Kidney epithelial cell (primary cell): ENCODE results near the gene EMILIN2. TPM values are rescaled to one million over a fixed set of nuclear protein-coding genes. Genes with fewer than 3 reads are reported as not detected.

Source experiments
- DNase-seq: peaks from one replicate; pipeline ENCODE4 v3.0.0-alpha.2; 2010; ENCODE audit warnings: low read depth
- H3K27me3 ChIP-seq: 2 replicates; pipeline ENCODE4 v1.6.0; 2011; ENCODE audit warnings: low read length; ENCODE audit not compliant: control insufficient read depth, insufficient read depth
- H3K36me3 ChIP-seq: 2 replicates; pipeline ENCODE4 v1.5.1; 2011; ENCODE audit warnings: low read length; ENCODE audit not compliant: control insufficient read depth, insufficient read depth
- H3K4me3 ChIP-seq: 2 replicates; pipeline ENCODE4 v1.5.1; 2011; ENCODE audit warnings: low read depth, mild to moderate bottlenecking, control low read depth, low read length
- CTCF ChIP-seq: IDR thresholded peaks from 2 replicates; pipeline ENCODE4 v1.5.1; 2011; ENCODE audit warnings: mild to moderate bottlenecking, moderate library complexity, low read length, control low read depth, inconsistent platforms; ENCODE audit not compliant: insufficient read depth, poor library complexity, severe bottlenecking
- total RNA-seq: library from RNA; depleted of rRNA; stranded (reverse); fragments of >200 nt; gene quantifications from 2 replicates; pipeline ENCODE4 v1.2.3, GENCODE V29; 2015

Gene EMILIN2
- total RNA-seq, 1 donor from 2014 or later: 27.0 TPM

GRCh38 chr18:2811416-2811815 is 35.4 kb upstream of the EMILIN2 start:
- TF ChIP-seq CTCF: no peak
- H3K36me3 ChIP-seq: no peaks in the 10 kb centered on the region
- H3K4me3 ChIP-seq: no peak overlapping the region
- H3K27me3 ChIP-seq: no peaks in the 10 kb centered on the region
- no peak for DNase-seq

GRCh38 chr18:2814928-2815327 is 31.9 kb upstream of the EMILIN2 start:
- Histone ChIP-seq H3K36me3 (no peaks in the 10 kb centered on the region), H3K4me3 (no peak overlapping the region), H3K27me3 (no peaks in the 10 kb centered on the region)
- no peak for TF ChIP-seq CTCF
- no peak for DNase-seq

GRCh38 chr18:2818281-2818680 is 28.5 kb upstream of the EMILIN2 start:
- Histone ChIP-seq H3K27me3 (no peaks in the 10 kb centered on the region), H3K4me3 (no peak overlapping the region), H3K36me3 (no peaks in the 10 kb centered on the region)
- no peak for DNase-seq
- TF ChIP-seq CTCF: no peak

- H3K4me3 ChIP-seq: no peak overlapping the region
- H3K36me3 ChIP-seq: no peaks in the 10 kb centered on the region
- H3K27me3 ChIP-seq: no peaks in the 10 kb centered on the region
- no peak for DNase-seq
- no peak for TF ChIP-seq CTCF
Observed at GRCh38 chr18:2821695-2822094, 25.1 kb upstream of the EMILIN2 start.

GRCh38 chr18:2822213-2822921 is 24.4 kb upstream of the EMILIN2 start:
- no peak for DNase-seq
- TF ChIP-seq CTCF: no peak

GRCh38 chr18:2823202-2823601 is 23.6 kb upstream of the EMILIN2 start:
- no peaks in the 10 kb centered on the region for H3K36me3 ChIP-seq
- TF ChIP-seq CTCF: no peak
- no peak for DNase-seq
- no peaks in the 10 kb centered on the region for H3K27me3 ChIP-seq
- H3K4me3 ChIP-seq: no peak overlapping the region

More at GRCh38 chr18:2822213-2822921, 24.4 kb upstream of the EMILIN2 start:
- no peaks in the 10 kb centered on the region for H3K27me3 ChIP-seq
- no peaks in the 10 kb centered on the region for H3K36me3 ChIP-seq
- no peak overlapping the region for H3K4me3 ChIP-seq
